IgD-negative memory B cell (primary cell): ENCODE measurements around the gene JAK1. TPM values are rescaled to one million over a fixed set of nuclear protein-coding genes. Genes with fewer than 3 reads are reported as not detected.
"Not testable (repeated sequence)": the region's sequence is repeated elsewhere in the genome, so short reads cannot be mapped to it uniquely, and the experiment has no call there.

Experiments
- H3K27ac Mint-ChIP-seq, 3 donors: one replicate each; pipeline ENCODE4 v1.8.0; 2020 to 2022; ENCODE audit warnings: mild to moderate bottlenecking in 3 of 3, mixed read lengths in 3 of 3, moderate library complexity in 1 of 3
- H3K27me3 Mint-ChIP-seq: one replicate; pipeline ENCODE4 v1.8.0; 2021; ENCODE audit warnings: mixed read lengths
- H3K36me3 Mint-ChIP-seq: one replicate; pipeline ENCODE4 v1.8.0; 2020; ENCODE audit warnings: mild to moderate bottlenecking, mixed read lengths
- H3K4me1 Mint-ChIP-seq, 3 donors: one replicate each; pipeline ENCODE4 v1.8.0; 2020 to 2022; ENCODE audit warnings: mixed read lengths in 3 of 3, mild to moderate bottlenecking in 1 of 3
- H3K4me3 Mint-ChIP-seq, 4 donors: one replicate each; pipeline ENCODE4 v1.8.0; 2020 to 2022; ENCODE audit warnings: mild to moderate bottlenecking in 4 of 4, mixed read lengths in 4 of 4, moderate library complexity in 3 of 4
- H3K9me3 Mint-ChIP-seq, 3 donors: one replicate each; pipeline ENCODE4 v1.8.0; 2020 to 2021; ENCODE audit warnings: mixed read lengths in 3 of 3, mild to moderate bottlenecking in 1 of 3
- polyA plus RNA-seq: library from polyadenylated mRNA; unstranded; fragments of 300-500 nt; fragmentation: Illumina TruSeq; gene quantifications from one replicate; pipeline ENCODE4 v1.2.3, GENCODE V29; 2021

Gene JAK1
- polyA plus RNA-seq: 216 TPM

DNA sequence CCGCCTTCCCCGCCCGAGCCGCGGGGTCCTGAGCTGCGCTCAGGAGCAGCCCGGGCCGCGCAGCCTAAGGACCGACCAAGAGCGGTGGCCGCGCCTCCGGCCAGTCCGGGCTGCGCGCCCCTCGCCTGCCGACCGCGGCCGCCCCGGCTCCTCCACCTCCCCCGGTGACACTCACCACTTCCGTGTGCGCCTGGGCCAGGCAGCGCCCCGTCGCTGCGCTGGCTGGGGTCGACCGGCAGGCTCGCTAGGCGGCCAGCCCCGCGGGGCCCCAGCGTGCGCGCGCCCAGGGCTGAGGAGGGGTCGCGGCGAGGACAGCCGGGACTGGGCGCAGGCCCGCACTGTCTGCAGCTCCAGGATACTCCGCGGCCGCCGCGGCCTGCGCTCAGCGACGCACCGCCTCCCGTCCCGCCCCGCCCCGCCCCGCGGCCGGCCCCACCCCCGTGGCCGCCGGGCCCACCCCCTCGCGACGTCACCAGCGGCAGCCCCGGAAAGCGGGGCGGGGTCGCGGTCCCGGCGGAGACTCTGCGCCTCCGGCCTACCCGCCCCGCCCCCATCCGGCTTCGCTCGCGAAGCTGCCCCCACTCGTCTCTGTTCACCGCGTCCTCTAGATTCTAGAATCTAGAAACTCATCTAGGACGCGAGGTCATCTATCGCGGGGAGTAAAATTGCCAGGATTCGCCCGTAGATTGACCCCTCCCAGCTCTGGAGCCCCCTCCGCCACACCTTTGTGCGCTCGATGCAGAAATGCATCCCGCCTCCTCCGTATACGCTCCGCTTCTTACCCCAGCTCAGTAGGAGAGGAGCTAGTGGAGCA lies at the start of gene JAK1:
TSS of gene JAK1 (minus strand) at position 392 of the 814 bp plus-strand sequence. CDS start 80,285 bp downstream, outside the sequence.
- H3K4me3 Mint-ChIP-seq: peak within 1 kb of the TSS; percentile 94 to 99 (median 96)
- H3K27me3 Mint-ChIP-seq: peaks cover 2% of the 10 kb centered on the region
- H3K36me3 Mint-ChIP-seq: no peaks in the 10 kb centered on the region
- H3K4me1 Mint-ChIP-seq: peaks cover 37 to 40% (median 40%) of the 10 kb centered on the region in 3 donors
- H3K9me3 Mint-ChIP-seq: no peaks in the 10 kb centered on the region
- H3K27ac Mint-ChIP-seq: peak within 1 kb of the TSS; percentile 96 to 99 (median 98)

GRCh38 chr1:65014321-65014720 lies 48.0 kb upstream of the JAK1 start:
- H3K27ac Mint-ChIP-seq: no peak overlapping the region
- H3K4me3 Mint-ChIP-seq: no peak overlapping the region
- H3K4me1 Mint-ChIP-seq: peaks cover 12 to 25% (median 13%) of the 10 kb centered on the region in 3 donors
- no peaks in the 10 kb centered on the region for H3K27me3 Mint-ChIP-seq
- H3K9me3 Mint-ChIP-seq: no peaks in the 10 kb centered on the region
- peaks cover 4% of the 10 kb centered on the region for H3K36me3 Mint-ChIP-seq

GRCh38 chr1:65011983-65012382 lies 45.6 kb upstream of the JAK1 start:
- Mint-ChIP-seq H3K27me3 (no peaks in the 10 kb centered on the region), H3K36me3 (peaks cover 5% of the 10 kb centered on the region), H3K27ac (peak overlapping the region in 2 of 3 donors; percentile 47 to 73), H3K4me1 (peaks cover 20 to 32% (median 21%) of the 10 kb centered on the region in 3 donors), H3K4me3 (no peak overlapping the region), H3K9me3 (no peaks in the 10 kb centered on the region)

DNA sequence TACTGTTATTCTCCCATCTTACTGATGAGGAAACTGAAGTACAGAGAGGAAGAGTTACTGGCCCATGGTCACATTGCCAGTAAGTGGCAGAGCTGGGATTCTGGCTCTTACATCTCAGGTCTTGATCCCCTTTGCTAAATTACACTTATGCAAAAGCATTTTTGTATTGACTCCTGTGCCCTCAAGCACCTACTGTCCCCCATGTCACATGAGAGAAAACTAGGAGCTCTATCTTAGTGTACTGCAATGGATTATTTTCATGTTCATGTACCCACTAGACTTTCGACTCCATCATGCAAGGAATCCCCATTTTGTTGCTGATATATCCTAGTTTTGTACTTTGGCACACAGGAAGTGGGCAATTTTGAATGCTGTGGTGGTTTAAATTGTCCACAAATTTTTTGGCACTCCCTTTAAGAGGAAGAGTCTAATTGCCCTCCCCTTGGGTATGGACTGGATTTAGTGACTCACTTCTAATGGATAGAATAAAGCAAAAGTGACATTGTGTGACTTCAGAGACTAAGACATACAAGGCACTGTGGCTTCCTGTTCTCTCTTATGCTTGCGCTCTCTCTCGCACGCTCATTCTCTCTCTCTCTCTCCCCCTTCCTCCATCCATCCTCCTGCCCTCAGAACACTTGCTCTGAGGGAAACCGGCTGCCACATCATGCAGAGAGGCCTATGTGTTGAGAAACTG lies 43.5 kb upstream of the JAK1 start:
- Mint-ChIP-seq H3K4me1 (peaks cover 20 to 32% (median 21%) of the 10 kb centered on the region in 3 donors), H3K4me3 (peak overlapping the region in 2 of 4 donors; percentile 3 to 79), H3K27ac (no peak overlapping the region), H3K27me3 (no peaks in the 10 kb centered on the region), H3K36me3 (peaks cover 5% of the 10 kb centered on the region), H3K9me3 (no peaks in the 10 kb centered on the region)

- H3K27ac Mint-ChIP-seq: no peak overlapping the region
- no peaks in the 10 kb centered on the region for H3K9me3 Mint-ChIP-seq
- peak overlapping the region in 1 of 4 donors; percentile 87 for H3K4me3 Mint-ChIP-seq
- peaks cover 5% of the 10 kb centered on the region for H3K36me3 Mint-ChIP-seq
- H3K4me1 Mint-ChIP-seq: peaks cover 20 to 37% (median 21%) of the 10 kb centered on the region in 3 donors
- no peaks in the 10 kb centered on the region for H3K27me3 Mint-ChIP-seq
Measured at GRCh38 chr1:65009176-65009575, 42.8 kb upstream of the JAK1 start.

GRCh38 chr1:65006806-65007205 lies 40.5 kb upstream of the JAK1 start:
- Mint-ChIP-seq H3K27ac (no peak overlapping the region), H3K27me3 (peaks cover 1% of the 10 kb centered on the region), H3K4me3 (no peak overlapping the region), H3K9me3 (no peaks in the 10 kb centered on the region), H3K4me1 (peaks cover 27 to 44% (median 28%) of the 10 kb centered on the region in 3 donors), H3K36me3 (peaks cover 3% of the 10 kb centered on the region)

GRCh38 chr1:65003316-65003664 lies 36.9 kb upstream of the JAK1 start:
- peak overlapping the region; percentile 13 to 94 (median 67) for H3K27ac Mint-ChIP-seq
- peaks cover 2 to 8% (median 4%) of the 10 kb centered on the region in 3 donors for H3K9me3 Mint-ChIP-seq

GRCh38 chr1:65002508-65003315 lies 36.4 kb upstream of the JAK1 start:
- peaks cover 16 to 31% (median 20%) of the 10 kb centered on the region in 3 donors for H3K4me1 Mint-ChIP-seq
- H3K4me3 Mint-ChIP-seq: peak overlapping the region; percentile 75 to 91 (median 84)
- peak overlapping the region; percentile 13 to 94 (median 67) for H3K27ac Mint-ChIP-seq
- H3K9me3 Mint-ChIP-seq: peaks cover 2 to 13% (median 4%) of the 10 kb centered on the region in 3 donors
- H3K27me3 Mint-ChIP-seq: peaks cover 1% of the 10 kb centered on the region
- peaks cover 3% of the 10 kb centered on the region for H3K36me3 Mint-ChIP-seq

More at GRCh38 chr1:65003316-65003664, 36.9 kb upstream of the JAK1 start:
- H3K4me1 Mint-ChIP-seq: peaks cover 19 to 33% (median 21%) of the 10 kb centered on the region in 3 donors
- peaks cover 1% of the 10 kb centered on the region for H3K27me3 Mint-ChIP-seq
- no peaks in the 10 kb centered on the region for H3K36me3 Mint-ChIP-seq
- peak overlapping the region; percentile 75 to 91 (median 84) for H3K4me3 Mint-ChIP-seq

DNA sequence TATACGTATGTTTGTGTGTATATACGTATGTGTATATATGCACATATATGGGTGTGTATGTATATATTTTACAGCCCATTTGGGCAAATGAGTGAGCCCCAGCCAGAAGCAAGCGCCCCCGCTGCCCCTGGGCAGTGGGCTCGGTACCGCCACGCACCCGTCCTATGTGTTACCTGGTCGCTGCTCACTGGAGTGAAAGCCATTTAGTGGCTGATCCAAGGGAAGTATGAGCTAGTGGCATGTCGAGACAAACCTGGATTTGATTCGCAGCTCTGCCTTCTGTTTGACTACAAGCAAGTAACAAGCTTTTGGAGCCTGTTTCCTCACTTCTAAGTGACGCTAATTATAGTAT lies 35.8 kb upstream of the JAK1 start:
- peak overlapping the region; percentile 75 to 89 (median 84) for H3K4me3 Mint-ChIP-seq
- H3K27me3 Mint-ChIP-seq: peaks cover 1% of the 10 kb centered on the region
- H3K4me1 Mint-ChIP-seq: peaks cover 16 to 31% (median 20%) of the 10 kb centered on the region in 3 donors
- H3K9me3 Mint-ChIP-seq: peaks cover 2 to 13% (median 4%) of the 10 kb centered on the region in 3 donors
- H3K27ac Mint-ChIP-seq: peak overlapping the region in 1 of 3 donors; percentile 83
- H3K36me3 Mint-ChIP-seq: peaks cover 3% of the 10 kb centered on the region

GRCh38 chr1:65001231-65001792 lies 35.0 kb upstream of the JAK1 start:
- Mint-ChIP-seq H3K4me3 (peak overlapping the region; percentile 75 to 89 (median 82)), H3K36me3 (peaks cover 3% of the 10 kb centered on the region), H3K9me3 (peaks cover 2 to 13% (median 4%) of the 10 kb centered on the region in 3 donors), H3K4me1 (peaks cover 16 to 31% (median 20%) of the 10 kb centered on the region in 3 donors), H3K27ac (peak overlapping the region in 2 of 3 donors; percentile 78 to 83), H3K27me3 (peaks cover 1% of the 10 kb centered on the region)

DNA sequence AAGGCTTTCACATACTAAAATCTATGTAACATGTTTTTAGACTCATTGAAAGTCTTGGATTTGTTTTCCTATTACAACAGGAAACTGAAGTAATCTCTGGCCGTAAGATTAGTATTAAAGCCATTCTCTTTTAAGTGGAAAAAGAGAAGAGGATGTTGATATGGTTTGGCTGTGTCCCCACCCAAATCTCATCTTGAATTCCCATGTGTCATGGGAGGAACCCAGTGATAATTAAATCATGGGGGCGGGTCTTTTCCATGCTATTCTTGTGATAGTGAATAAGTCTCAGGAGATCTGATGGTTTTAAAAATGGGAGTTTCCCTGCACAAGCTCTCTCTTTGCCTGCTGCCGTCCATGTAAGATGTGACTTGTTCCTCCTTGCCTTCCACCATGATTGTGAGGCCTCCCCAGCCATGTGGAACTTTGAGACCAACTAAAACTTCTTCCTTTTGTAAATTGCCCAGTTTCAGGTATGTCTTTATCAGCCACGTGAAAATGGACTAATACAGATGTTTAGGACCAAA lies 32.1 kb upstream of the JAK1 start:
- not testable (repeated sequence) for H3K27ac Mint-ChIP-seq, H3K36me3 Mint-ChIP-seq, H3K27me3 Mint-ChIP-seq, H3K4me3 Mint-ChIP-seq
- H3K9me3 Mint-ChIP-seq: peaks cover 2 to 13% (median 4%) of the 10 kb centered on the region in 3 donors
- H3K4me1 Mint-ChIP-seq: peaks cover 14 to 22% (median 18%) of the 10 kb centered on the region in 3 donors

DNA sequence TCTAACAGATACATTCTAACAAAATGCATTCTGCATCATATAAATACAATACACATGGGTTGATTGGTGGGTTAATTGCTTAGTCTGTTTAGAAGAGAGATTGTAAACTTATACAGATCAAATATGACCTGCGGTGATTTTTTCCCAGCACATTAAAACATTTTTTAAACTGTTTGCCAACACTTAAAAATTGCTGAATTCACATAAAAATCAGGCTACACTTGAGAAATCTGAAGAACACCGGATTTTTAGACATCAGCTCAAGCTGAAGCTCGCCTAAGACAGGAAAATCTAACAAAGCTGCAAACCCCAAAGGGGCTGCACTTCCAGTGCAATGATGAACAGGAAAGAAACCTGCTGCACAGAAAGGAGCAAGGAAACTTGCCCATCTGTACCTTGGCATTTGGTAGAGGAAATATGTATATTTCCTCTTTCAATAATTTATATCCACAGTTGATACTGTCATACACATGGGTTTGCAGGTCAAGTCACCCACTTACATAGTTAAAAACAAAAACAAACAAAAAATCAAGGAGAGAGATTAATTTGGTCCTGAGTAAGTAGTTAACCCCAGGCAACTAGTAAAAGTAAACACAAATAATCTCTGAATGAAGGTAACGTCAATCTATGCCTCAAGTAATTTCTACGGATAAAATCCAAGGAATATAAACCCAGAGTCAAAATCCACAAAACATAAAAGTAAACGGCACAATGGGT lies 30.4 kb upstream of the JAK1 start:
- no peak overlapping the region for H3K27ac Mint-ChIP-seq
- H3K9me3 Mint-ChIP-seq: peaks cover 2 to 13% (median 4%) of the 10 kb centered on the region in 3 donors
- peaks cover 10 to 11% (median 10%) of the 10 kb centered on the region in 3 donors for H3K4me1 Mint-ChIP-seq
- H3K4me3 Mint-ChIP-seq: no peak overlapping the region
- H3K36me3 Mint-ChIP-seq: peaks cover 3% of the 10 kb centered on the region
- H3K27me3 Mint-ChIP-seq: no peaks in the 10 kb centered on the region

GRCh38 chr1:64995316-64995715 lies 29.0 kb upstream of the JAK1 start:
- Mint-ChIP-seq H3K4me3 (no peak overlapping the region), H3K27me3 (no peaks in the 10 kb centered on the region), H3K4me1 (peaks cover 0 to 3% (median 1%) of the 10 kb centered on the region in 3 donors), H3K9me3 (peaks cover 2 to 13% (median 4%) of the 10 kb centered on the region in 3 donors), H3K27ac (no peak overlapping the region), H3K36me3 (peaks cover 3% of the 10 kb centered on the region)
